Liver (tissue), 9 donors: Measurements from ENCODE around the gene BPIFB3. TPM values are rescaled to one million over a fixed set of nuclear protein-coding genes. Genes with fewer than 3 reads are reported as not detected.

Source experiments
- DNase-seq: peaks from one replicate; pipeline ENCODE4 v3.0.0-alpha.2; 2017; ENCODE audit warnings: low spot score
- H3K27ac ChIP-seq, 2 donors: one replicate each; pipeline ENCODE4 v1.7.0; 2013; ENCODE audit warnings: inconsistent platforms in 2 of 2, low read length in 2 of 2, control low read depth in 1 of 2, low read depth in 1 of 2, mild to moderate bottlenecking in 1 of 2
- H3K27me3 ChIP-seq, 4 donors: one replicate each; pipeline versions ENCODE4 v1.6.1 to v1.7.0; 2013; ENCODE audit warnings: low read length in 3 of 4, inconsistent platforms in 1 of 4, mild to moderate bottlenecking in 1 of 4, moderate library complexity in 1 of 4; ENCODE audit not compliant: control insufficient read depth in 4 of 4, insufficient read depth in 4 of 4
- H3K36me3 ChIP-seq, 4 donors: one replicate each; pipeline versions ENCODE4 v1.6.1 to v1.7.0; 2013; ENCODE audit warnings: low read length in 3 of 4, mild to moderate bottlenecking in 3 of 4, low read depth in 1 of 4, moderate library complexity in 1 of 4; ENCODE audit not compliant: control insufficient read depth in 4 of 4, insufficient read depth in 3 of 4
- H3K4me1 ChIP-seq, 4 donors: one replicate each; pipeline versions ENCODE4 v1.6.1 to v1.7.0; 2013; ENCODE audit warnings: low read length in 3 of 4, mild to moderate bottlenecking in 3 of 4, moderate library complexity in 1 of 4; ENCODE audit not compliant: control insufficient read depth in 4 of 4, insufficient read depth in 4 of 4
- H3K4me3 ChIP-seq, 3 donors: one replicate each; pipeline versions ENCODE4 v1.6.1 to v1.7.0; 2013; ENCODE audit warnings: low read length in 3 of 3, control low read depth in 1 of 3, low read depth in 1 of 3, mild to moderate bottlenecking in 1 of 3
- H3K9ac ChIP-seq, 2 donors: one replicate each; pipeline ENCODE4 v1.7.0; 2013; ENCODE audit warnings: low read length in 2 of 2, mild to moderate bottlenecking in 2 of 2, moderate library complexity in 2 of 2, control low read depth in 1 of 2, low read depth in 1 of 2
- H3K9me3 ChIP-seq, 4 donors: one replicate each; pipeline versions ENCODE4 v1.6.1 to v1.7.0; 2013; ENCODE audit warnings: low read length in 3 of 4; ENCODE audit not compliant: control insufficient read depth in 4 of 4
- CTCF ChIP-seq: fragments of 150-350 bp; IDR thresholded peaks from 2 replicates; pipeline ENCODE4 v1.5.1; 2017; ENCODE audit warnings: improper control_type of control experiment, low read depth, low read length; ENCODE audit not compliant: missing input control
- EGR1 ChIP-seq, 2 donors: IDR thresholded peaks; 2 replicates each; pipeline ENCODE4 v1.6.1; 2016 to 2018; ENCODE audit warnings: antibody characterized with exemption in 2 of 2, low read depth in 2 of 2
- FOXA1 ChIP-seq: IDR thresholded peaks from 2 replicates; pipeline ENCODE4 v1.6.1; 2016; ENCODE audit warnings: antibody characterized with exemption
- FOXA2 ChIP-seq: IDR thresholded peaks from 2 replicates; pipeline ENCODE4 v1.6.1; 2016; ENCODE audit warnings: antibody characterized with exemption
- HNF4A ChIP-seq, 2 donors: conservative IDR thresholded peaks; 2 replicates each; pipeline ENCODE4 v1.6.1; 2016; ENCODE audit warnings: antibody characterized with exemption in 2 of 2, mild to moderate bottlenecking in 2 of 2
- HNF4G ChIP-seq: IDR thresholded peaks from 2 replicates; pipeline ENCODE4 v1.6.1; 2016; ENCODE audit warnings: antibody characterized with exemption
- JUND ChIP-seq, 2 donors: IDR thresholded peaks; 2 replicates each; pipeline ENCODE4 v1.6.1; 2016; ENCODE audit warnings: antibody characterized with exemption in 2 of 2
- MAX ChIP-seq: IDR thresholded peaks from 2 replicates; pipeline ENCODE4 v1.6.1; 2016; ENCODE audit warnings: antibody characterized with exemption
- NR2F2 ChIP-seq: IDR thresholded peaks from 2 replicates; pipeline ENCODE4 v1.6.1; 2016; ENCODE audit warnings: antibody characterized with exemption
- RAD21 ChIP-seq, 2 donors: IDR thresholded peaks; 2 replicates each; pipeline ENCODE4 v1.6.1; 2016; ENCODE audit warnings: antibody characterized with exemption in 2 of 2, mild to moderate bottlenecking in 2 of 2
- REST ChIP-seq: IDR thresholded peaks from 2 replicates; pipeline ENCODE4 v1.6.1; 2016; ENCODE audit warnings: antibody characterized with exemption, mild to moderate bottlenecking
- SP1 ChIP-seq: IDR thresholded peaks from 2 replicates; pipeline ENCODE4 v1.6.1; 2018; ENCODE audit warnings: antibody characterized with exemption, mild to moderate bottlenecking
- ZBTB33 ChIP-seq: IDR thresholded peaks from 2 replicates; pipeline ENCODE4 v1.6.1; 2016; ENCODE audit warnings: antibody characterized with exemption
- WGBS: extraction: QIAGEN DNeasy Blood & Tissue Kit; methylation state at CpG from one replicate; pipeline ENCODE4 v1.1.7; 2013; 5-methylcytosine and 5-hydroxymethylcytosine counted together
- polyA plus RNA-seq, 2 donors: library from polyadenylated mRNA; stranded (reverse) in 1 of 2; unstranded in 1 of 2; fragments of 200-250 nt in 1 of 2; fragments of >200 nt in 1 of 2; fragmentation: Nextera tagmentation in 1 of 2; extraction: Ambion mirVana in 1 of 2; gene quantifications; one replicate each; pipeline versions ENCODE4 v1.2.1 to v1.2.3, GENCODE V29; 2013 to 2015
- total RNA-seq, 2 donors: library from RNA; depleted of rRNA; stranded (reverse); fragments of >200 nt; gene quantifications; one replicate each; pipeline ENCODE4 v1.2.3, GENCODE V29; 2014
- donor health status: healthy.
- donor health status: healthy.
- donor health status: healthy.
- donor health status: healthy.
- donor health status: healthy.

BPIFB3 gene
- total and polyA plus RNA-seq, 4 donors: not detected

GRCh38 chr20:33017542-33017941 lies 36.2 kb upstream of the BPIFB3 start:
- peaks cover 0 to 2% (median 0%) of the 10 kb centered on the region in 4 donors for H3K27me3 ChIP-seq

GRCh38 chr20:33018169-33018931 lies 35.4 kb upstream of the BPIFB3 start:
- Histone ChIP-seq H3K36me3 (no peaks in the 10 kb centered on the region), H3K9me3 (no peaks in the 10 kb centered on the region), H3K27me3 (no peaks in the 10 kb centered on the region), H3K4me3 (no peak overlapping the region), H3K4me1 (no peaks in the 10 kb centered on the region), H3K9ac (no peak overlapping the region), H3K27ac (no peak overlapping the region)
- WGBS: 82% methylated on average over 14 of the region's 14 CpGs
- DNase-seq: no peak
- TF ChIP-seq FOXA2 (no peak), CTCF (no peak), NR2F2 (no peak), EGR1 (IDR thresholded peaks at IDR 0.05; ENCODE audit: low read depth in 2 of 2) (no peak), HNF4G (no peak), REST (no peak), FOXA1 (no peak), RAD21 (IDR thresholded peaks at IDR 0.05) (no peak), SP1 (no peak)

More at GRCh38 chr20:33017542-33017941, 36.2 kb upstream of the BPIFB3 start:
- Histone ChIP-seq H3K4me1 (no peaks in the 10 kb centered on the region), H3K4me3 (no peak overlapping the region), H3K27ac (no peak overlapping the region), H3K9ac (no peak overlapping the region), H3K36me3 (no peaks in the 10 kb centered on the region), H3K9me3 (no peaks in the 10 kb centered on the region)
- no peak for TF ChIP-seq RAD21 (IDR thresholded peaks at IDR 0.05)
- TF ChIP-seq MAX: no peak
- no peak for TF ChIP-seq REST
- no peak for TF ChIP-seq HNF4A (conservative IDR thresholded peaks at IDR 0.05)
- no peak for TF ChIP-seq JUND (IDR thresholded peaks at IDR 0.05)
- no peak for TF ChIP-seq FOXA1
- no peak for TF ChIP-seq HNF4G
- TF ChIP-seq ZBTB33: no peak
- no peak for DNase-seq
- 86% methylated on average over 7 of the region's 7 CpGs for WGBS
